WTC11 (cell line): Measurements from ENCODE around the gene FAM89A.

Source experiments
- CTCF ChIP-seq: fragments of 200-600 bp; IDR thresholded peaks from 2 replicates; pipeline ENCODE4 v1.8.0; 2022; ENCODE audit warnings: antibody characterized with exemption
- GRHL2 ChIP-seq: fragments of 250-450 bp; sonication (Bioruptor Pico); IDR thresholded peaks from 2 replicates; pipeline ENCODE4 v1.8.0; 2022; ENCODE audit warnings: mild to moderate bottlenecking, moderate library complexity; ENCODE audit not compliant: insufficient replicate concordance, severe bottlenecking
- HMGXB4 ChIP-seq: sonication (generic); formaldehyde crosslinking; IDR thresholded peaks from 2 replicates; pipeline ENCODE4 v1.8.1; 2023; ENCODE audit warnings: mild to moderate bottlenecking, moderate library complexity, missing genetic modification reagents
- NFYB ChIP-seq: sonication (generic); formaldehyde crosslinking; conservative IDR thresholded peaks from 2 replicates; pipeline ENCODE4 v1.8.0; 2022; ENCODE audit warnings: low read depth, missing genetic modification reagents
- NR2C2 ChIP-seq: sonication (generic); formaldehyde crosslinking; IDR thresholded peaks from 2 replicates; pipeline ENCODE4 v1.8.0; 2022; ENCODE audit warnings: mild to moderate bottlenecking, missing genetic modification reagents
- NR3C1 ChIP-seq: sonication (generic); formaldehyde crosslinking; conservative IDR thresholded peaks from 2 replicates; pipeline ENCODE4 v1.8.1; 2023; ENCODE audit warnings: low read depth, mild to moderate bottlenecking, missing genetic modification reagents
- SMAD4 ChIP-seq: sonication (generic); formaldehyde crosslinking; IDR thresholded peaks from 2 replicates; pipeline ENCODE4 v1.8.0; 2022; ENCODE audit warnings: mild to moderate bottlenecking, missing genetic modification reagents
- TCF7 ChIP-seq: sonication (generic); formaldehyde crosslinking; IDR thresholded peaks from 2 replicates; pipeline ENCODE4 v1.8.0; 2022; ENCODE audit warnings: mild to moderate bottlenecking, low read depth, missing genetic modification reagents, moderate library complexity
- USF2 ChIP-seq: sonication (generic); formaldehyde crosslinking; IDR thresholded peaks from 2 replicates; pipeline ENCODE4 v1.8.1; 2023; ENCODE audit warnings: mild to moderate bottlenecking, missing genetic modification reagents, moderate library complexity
- ZNF121 ChIP-seq: sonication (generic); formaldehyde crosslinking; IDR thresholded peaks from 2 replicates; pipeline ENCODE4 v1.8.0; 2023; ENCODE audit warnings: missing genetic modification reagents
- ZNF423 ChIP-seq: fragments of 250-450 bp; sonication (Bioruptor Pico); IDR thresholded peaks from 2 replicates; pipeline ENCODE4 v2.1.2; 2022; ENCODE audit warnings: mild to moderate bottlenecking, moderate library complexity

GRCh38 chr1:231032963-231033362 lies 7.1 kb downstream of the FAM89A start:
- TF ChIP-seq CTCF: no peak
- no peak for TF ChIP-seq NFYB
- no peak for TF ChIP-seq ZNF121 (CRISPR knock-in tag)
- no peak for TF ChIP-seq SMAD4 (CRISPR knock-in tag)
- no peak for TF ChIP-seq USF2 (CRISPR knock-in tag)
- no peak for TF ChIP-seq NR2C2 (CRISPR knock-in tag)
- TF ChIP-seq GRHL2: no peak
- TF ChIP-seq NR3C1 (CRISPR knock-in tag): no peak
- TF ChIP-seq HMGXB4 (CRISPR knock-in tag): no peak
- TF ChIP-seq ZNF423 (CRISPR knock-in tag): no peak
- TF ChIP-seq TCF7 (CRISPR knock-in tag): no peak
